SK-N-SH (cell line): ENCODE results near the gene YAP1. TPM values are rescaled to one million over a fixed set of nuclear protein-coding genes. Genes with fewer than 3 reads are reported as not detected.

Experiments used
- CTCF ChIA-PET: fragments of 300-600, 350-600 bp; formaldehyde crosslinking; extraction: SDS; loops from one replicate; lab custom pipeline; 2021; lab: Yijun Ruan, JAX
- POLR2A ChIA-PET: fragments of 350-600 bp; sonication (Branson Sonifier 250); formaldehyde crosslinking; extraction: SDS; loops from one replicate; lab custom pipeline; 2020; ENCODE audit warnings: antibody characterized with exemption, inconsistent platforms; lab: Yijun Ruan, JAX
- DNase-seq: peaks from one replicate; pipeline ENCODE4 v3.0.0; 2012
- H2AFZ ChIP-seq: fragments of 200-600 bp; sonication (generic); 2 replicates; pipeline ENCODE4 v1.8.1; 2016; ENCODE audit warnings: antibody characterized with exemption, mild to moderate bottlenecking, low read depth
- H3F3A ChIP-seq: fragments of 200-600 bp; sonication (generic); replicated peaks from 2 replicates; pipeline ENCODE3; 2016; ENCODE audit warnings: antibody characterized with exemption, mild to moderate bottlenecking; ENCODE audit not compliant: insufficient read depth
- H3K27ac ChIP-seq, 2 experiments: fragments of 200-500 bp in 1 of 2; fragments of 200-600 bp in 1 of 2; sonication (Bioruptor generic) in 1 of 2; sonication (generic), shearing (Covaris generic) in 1 of 2; 2 replicates each; pipeline versions ENCODE4 v1.5.1 to v1.6.1; 2014 to 2016; ENCODE audit warnings: low read depth in 2 of 2, inconsistent platforms in 1 of 2, low read length in 1 of 2, mild to moderate bottlenecking in 1 of 2, mixed read lengths in 1 of 2
- H3K27me3 ChIP-seq: fragments of 200-600 bp; sonication (generic), shearing (Covaris generic); 2 replicates; pipeline ENCODE4 v1.6.1; 2016; ENCODE audit warnings: mixed run types; ENCODE audit not compliant: insufficient read depth
- H3K36me3 ChIP-seq, 2 experiments: fragments of 200-500 bp in 1 of 2; fragments of 200-600 bp in 1 of 2; sonication (Bioruptor generic) in 1 of 2; sonication (generic) in 1 of 2; replicated peaks in 1 of 2; 2 replicates each; pipeline versions ENCODE3 to v1.5.1; 2014 to 2016; ENCODE audit warnings: low read length in 1 of 2, mild to moderate bottlenecking in 1 of 2; ENCODE audit not compliant: insufficient read depth in 2 of 2, control insufficient read depth in 1 of 2
- H3K4me1 ChIP-seq, 2 experiments: fragments of 200-500 bp in 1 of 2; fragments of 200-600 bp in 1 of 2; sonication (Bioruptor generic) in 1 of 2; sonication (generic), shearing (Covaris generic) in 1 of 2; 2 replicates each; pipeline versions ENCODE4 v1.5.1 to v1.6.1; 2014 to 2016; ENCODE audit warnings: low read depth in 1 of 2, low read length in 1 of 2, mixed run types in 1 of 2; ENCODE audit not compliant: insufficient read depth in 2 of 2, control insufficient read depth in 1 of 2
- H3K4me2 ChIP-seq: fragments of 200-600 bp; sonication (generic), shearing (Covaris generic); 2 replicates; pipeline ENCODE4 v1.6.1; 2017; ENCODE audit warnings: mixed run types
- H3K4me3 ChIP-seq, 2 experiments: fragments of 200-500 bp in 1 of 2; fragments of 200-600 bp in 1 of 2; sonication (Bioruptor generic) in 1 of 2; sonication (generic), shearing (Covaris generic) in 1 of 2; 2 replicates each; pipeline versions ENCODE4 v1.5.1 to v1.8.1; 2014 to 2016; ENCODE audit warnings: low read depth in 2 of 2, inconsistent platforms in 1 of 2, low read length in 1 of 2, mild to moderate bottlenecking in 1 of 2, mixed read lengths in 1 of 2, moderate library complexity in 1 of 2
- H3K79me2 ChIP-seq: fragments of 200-600 bp; sonication (generic); 2 replicates; pipeline ENCODE4 v1.8.1; 2017; ENCODE audit warnings: mild to moderate bottlenecking; ENCODE audit not compliant: insufficient read depth
- H3K9ac ChIP-seq: fragments of 200-600 bp; sonication (generic); 2 replicates; pipeline ENCODE4 v1.6.1; 2017; ENCODE audit warnings: mixed run types
- H3K9me2 ChIP-seq: fragments of 200-600 bp; sonication (generic); 2 replicates; pipeline ENCODE4 v1.6.1; 2017; ENCODE audit warnings: mixed run types
- H3K9me3 ChIP-seq: fragments of 200-600 bp; sonication (generic); 2 replicates; pipeline ENCODE4 v1.6.1; 2017; ENCODE audit warnings: mixed run types, mild to moderate bottlenecking, moderate library complexity
- H4K20me1 ChIP-seq: fragments of 200-600 bp; sonication (generic); 2 replicates; pipeline ENCODE4 v1.6.1; 2017; ENCODE audit warnings: mild to moderate bottlenecking, mixed run types; ENCODE audit not compliant: insufficient read depth
- EP300 ChIP-seq, 2 experiments: IDR thresholded peaks; 2 replicates each; pipeline versions ENCODE4 v1.4.0 to v1.6.1; 2012; ENCODE audit warnings: borderline replicate concordance in 1 of 2, low read depth in 1 of 2, low read length in 1 of 2
- FOXJ3 ChIP-seq: sonication (generic); formaldehyde crosslinking; IDR thresholded peaks from 2 replicates; pipeline ENCODE4 v1.5.1; 2020; ENCODE audit warnings: mild to moderate bottlenecking, missing genetic modification reagents
- JUND ChIP-seq: IDR thresholded peaks from 2 replicates; pipeline ENCODE4 v1.4.0; 2012
- MXI1 ChIP-seq: IDR thresholded peaks from 2 replicates; pipeline ENCODE4 v1.6.1; 2012; ENCODE audit warnings: mild to moderate bottlenecking, low read depth, low read length, improper control_type of control experiment
- RXRA ChIP-seq: IDR thresholded peaks from 2 replicates; pipeline ENCODE4 v1.4.0; 2012; ENCODE audit warnings: low read depth, mild to moderate bottlenecking, borderline replicate concordance
- SIN3A ChIP-seq: IDR thresholded peaks from 2 replicates; pipeline ENCODE4 v1.6.1; 2012; ENCODE audit warnings: low read depth, mild to moderate bottlenecking, low read length, moderate library complexity, borderline replicate concordance
- SMC3 ChIP-seq: IDR thresholded peaks from 2 replicates; pipeline ENCODE4 v1.6.1; 2012; ENCODE audit warnings: low read depth, low read length, improper control_type of control experiment
- TEAD4 ChIP-seq: IDR thresholded peaks from 2 replicates; pipeline ENCODE4 v1.4.0; 2012; ENCODE audit warnings: mild to moderate bottlenecking, borderline replicate concordance; ENCODE audit not compliant: insufficient read depth
- WGBS: methylation state at CpG from one replicate; pipeline ENCODE4 v1.1.6; 2017; ENCODE audit warnings: low lambda C conversion rate; 5-methylcytosine and 5-hydroxymethylcytosine counted together
- polyA plus RNA-seq, 3 experiments: library from polyadenylated mRNA; depleted of rRNA; stranded (reverse); fragments of >200 nt; gene quantifications; 2 replicates each; pipeline ENCODE4 v1.2.3, GENCODE V29; 2012
- TF ChIP-seq, protein P1 (sequence below): IDR thresholded peaks from 2 replicates; pipeline ENCODE4; 2012
- TF ChIP-seq, protein P2 (sequence below): IDR thresholded peaks from 2 replicates; pipeline ENCODE4 v1.4.0; 2012; ENCODE audit warnings: low read depth
- TF ChIP-seq, protein P3 (sequence below): fragments of 150-350 bp; IDR thresholded peaks from 2 replicates; pipeline ENCODE4 v1.6.1; 2016; ENCODE audit warnings: mild to moderate bottlenecking, low read depth, low read length
- TF ChIP-seq, protein P4 (sequence below): fragments of 200-600 bp; sonication (generic); IDR thresholded peaks from 2 replicates; pipeline ENCODE4 v1.6.1; 2017; ENCODE audit warnings: antibody characterized with exemption, mild to moderate bottlenecking, moderate library complexity
- TF ChIP-seq, protein P5 (sequence below): IDR thresholded peaks from 2 replicates; pipeline ENCODE4 v1.4.0; 2012; ENCODE audit warnings: low read depth, borderline replicate concordance

The YAP1 gene
- polyA plus RNA-seq, 1 of the 3 experiments (the other 2 are of a cell fraction): 53.2 TPM

DNA sequence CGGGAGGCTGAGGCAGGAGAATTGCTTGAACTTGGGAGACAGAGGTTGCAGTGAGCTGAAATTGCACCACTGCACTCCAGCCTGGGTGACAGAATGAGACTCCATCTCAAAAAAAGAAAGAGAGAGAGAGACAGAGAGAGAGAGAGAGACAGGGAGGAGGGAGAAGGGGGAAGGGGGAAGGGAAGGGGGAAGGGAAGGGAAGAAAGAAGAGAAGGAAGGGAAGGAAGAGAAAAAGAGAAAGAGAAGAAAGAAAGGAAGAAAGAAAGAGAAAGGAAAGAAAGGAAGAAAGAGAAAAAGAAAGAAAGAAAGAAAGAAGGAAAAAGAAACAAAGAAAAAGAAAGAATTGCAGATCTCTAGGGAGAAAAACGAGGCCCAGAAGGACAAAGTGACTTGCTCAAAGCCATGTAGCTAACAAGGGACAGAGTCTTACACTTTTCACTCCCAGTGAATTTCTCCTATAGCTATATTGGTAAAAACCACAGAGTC, 133.2 kb downstream of the YAP1 start:
- Histone ChIP-seq H3K27me3 (no peaks in the 10 kb centered on the region), H2AFZ (no peak overlapping the region), H3K4me1 (0 out of 4 replicates have a peak, but pooled peaks cover 0 to 10% of the 10 kb centered on the region in 2 experiments), H3K4me2 (no peak overlapping the region), H3K9ac (no peak overlapping the region), H4K20me1 (no peaks in the 10 kb centered on the region), H3F3A (peaks cover 12% of the 10 kb centered on the region), H3K79me2 (no peaks in the 10 kb centered on the region), H3K27ac (no peak overlapping the region), H3K4me3 (no peak overlapping the region), H3K36me3 (no peaks in the 10 kb centered on the region), H3K9me3 (no peaks in the 10 kb centered on the region), H3K9me2 (no peaks in the 10 kb centered on the region)
- ChIA-PET CTCF (interaction anchor here (1.0 kb wide), 1 partner anchor 98 kb away, joined by 3 read pairs; no protein-coding TSS in a partner anchor), POLR2A (no interaction called here)
- no peak for DNase-seq
- no peak for TF ChIP-seq EP300 (IDR thresholded peaks at IDR 0.05; ENCODE audit: borderline replicate concordance in 1 of 2, low read depth in 1 of 2, low read length in 1 of 2)
- TF ChIP-seq, protein P1, sequence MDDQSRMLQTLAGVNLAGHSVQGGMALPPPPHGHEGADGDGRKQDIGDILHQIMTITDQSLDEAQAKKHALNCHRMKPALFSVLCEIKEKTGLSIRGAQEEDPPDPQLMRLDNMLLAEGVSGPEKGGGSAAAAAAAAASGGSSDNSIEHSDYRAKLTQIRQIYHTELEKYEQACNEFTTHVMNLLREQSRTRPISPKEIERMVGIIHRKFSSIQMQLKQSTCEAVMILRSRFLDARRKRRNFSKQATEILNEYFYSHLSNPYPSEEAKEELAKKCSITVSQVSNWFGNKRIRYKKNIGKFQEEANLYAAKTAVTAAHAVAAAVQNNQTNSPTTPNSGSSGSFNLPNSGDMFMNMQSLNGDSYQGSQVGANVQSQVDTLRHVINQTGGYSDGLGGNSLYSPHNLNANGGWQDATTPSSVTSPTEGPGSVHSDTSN: no peak
- TF ChIP-seq RXRA: no peak
- TF ChIP-seq JUND: no peak
- no peak for TF ChIP-seq FOXJ3 (CRISPR knock-in tag)
- no peak for TF ChIP-seq SMC3
- TF ChIP-seq, protein P2, sequence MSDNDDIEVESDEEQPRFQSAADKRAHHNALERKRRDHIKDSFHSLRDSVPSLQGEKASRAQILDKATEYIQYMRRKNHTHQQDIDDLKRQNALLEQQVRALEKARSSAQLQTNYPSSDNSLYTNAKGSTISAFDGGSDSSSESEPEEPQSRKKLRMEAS: no peak
- TF ChIP-seq, protein P3, sequence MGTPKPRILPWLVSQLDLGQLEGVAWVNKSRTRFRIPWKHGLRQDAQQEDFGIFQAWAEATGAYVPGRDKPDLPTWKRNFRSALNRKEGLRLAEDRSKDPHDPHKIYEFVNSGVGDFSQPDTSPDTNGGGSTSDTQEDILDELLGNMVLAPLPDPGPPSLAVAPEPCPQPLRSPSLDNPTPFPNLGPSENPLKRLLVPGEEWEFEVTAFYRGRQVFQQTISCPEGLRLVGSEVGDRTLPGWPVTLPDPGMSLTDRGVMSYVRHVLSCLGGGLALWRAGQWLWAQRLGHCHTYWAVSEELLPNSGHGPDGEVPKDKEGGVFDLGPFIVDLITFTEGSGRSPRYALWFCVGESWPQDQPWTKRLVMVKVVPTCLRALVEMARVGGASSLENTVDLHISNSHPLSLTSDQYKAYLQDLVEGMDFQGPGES: no peak
- TF ChIP-seq MXI1: no peak
- TF ChIP-seq, protein P4, sequence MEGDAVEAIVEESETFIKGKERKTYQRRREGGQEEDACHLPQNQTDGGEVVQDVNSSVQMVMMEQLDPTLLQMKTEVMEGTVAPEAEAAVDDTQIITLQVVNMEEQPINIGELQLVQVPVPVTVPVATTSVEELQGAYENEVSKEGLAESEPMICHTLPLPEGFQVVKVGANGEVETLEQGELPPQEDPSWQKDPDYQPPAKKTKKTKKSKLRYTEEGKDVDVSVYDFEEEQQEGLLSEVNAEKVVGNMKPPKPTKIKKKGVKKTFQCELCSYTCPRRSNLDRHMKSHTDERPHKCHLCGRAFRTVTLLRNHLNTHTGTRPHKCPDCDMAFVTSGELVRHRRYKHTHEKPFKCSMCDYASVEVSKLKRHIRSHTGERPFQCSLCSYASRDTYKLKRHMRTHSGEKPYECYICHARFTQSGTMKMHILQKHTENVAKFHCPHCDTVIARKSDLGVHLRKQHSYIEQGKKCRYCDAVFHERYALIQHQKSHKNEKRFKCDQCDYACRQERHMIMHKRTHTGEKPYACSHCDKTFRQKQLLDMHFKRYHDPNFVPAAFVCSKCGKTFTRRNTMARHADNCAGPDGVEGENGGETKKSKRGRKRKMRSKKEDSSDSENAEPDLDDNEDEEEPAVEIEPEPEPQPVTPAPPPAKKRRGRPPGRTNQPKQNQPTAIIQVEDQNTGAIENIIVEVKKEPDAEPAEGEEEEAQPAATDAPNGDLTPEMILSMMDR: no peak
- TF ChIP-seq, protein P5, sequence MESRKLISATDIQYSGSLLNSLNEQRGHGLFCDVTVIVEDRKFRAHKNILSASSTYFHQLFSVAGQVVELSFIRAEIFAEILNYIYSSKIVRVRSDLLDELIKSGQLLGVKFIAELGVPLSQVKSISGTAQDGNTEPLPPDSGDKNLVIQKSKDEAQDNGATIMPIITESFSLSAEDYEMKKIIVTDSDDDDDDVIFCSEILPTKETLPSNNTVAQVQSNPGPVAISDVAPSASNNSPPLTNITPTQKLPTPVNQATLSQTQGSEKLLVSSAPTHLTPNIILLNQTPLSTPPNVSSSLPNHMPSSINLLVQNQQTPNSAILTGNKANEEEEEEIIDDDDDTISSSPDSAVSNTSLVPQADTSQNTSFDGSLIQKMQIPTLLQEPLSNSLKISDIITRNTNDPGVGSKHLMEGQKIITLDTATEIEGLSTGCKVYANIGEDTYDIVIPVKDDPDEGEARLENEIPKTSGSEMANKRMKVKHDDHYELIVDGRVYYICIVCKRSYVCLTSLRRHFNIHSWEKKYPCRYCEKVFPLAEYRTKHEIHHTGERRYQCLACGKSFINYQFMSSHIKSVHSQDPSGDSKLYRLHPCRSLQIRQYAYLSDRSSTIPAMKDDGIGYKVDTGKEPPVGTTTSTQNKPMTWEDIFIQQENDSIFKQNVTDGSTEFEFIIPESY: no peak
- no peak for TF ChIP-seq SIN3A
- TF ChIP-seq TEAD4: no peak
- WGBS: 84% methylated on average over 2 of the region's 2 CpGs
